Measurements from ENCODE around the gene PTPN11. TPM values are rescaled to one million over a fixed set of nuclear protein-coding genes. Genes with fewer than 3 reads are reported as not detected.
"Not testable (repeated sequence)": the region's sequence is repeated elsewhere in the genome, so short reads cannot be mapped to it uniquely, and the experiment has no call there.

PTPN11 gene
- total RNA-seq, 1 experiment from 2014 or later, result 65.3 TPM

- Histone ChIP-seq H4K20me1 (ENCODE audit: insufficient read depth, low read depth, low read length) (no peaks in the 10 kb centered on the region), H3K36me3 (ENCODE audit: insufficient read depth, low read length) (peaks cover 15% of the 10 kb centered on the region; the same call in 1 of the 2 replicates), H3K9ac (ENCODE audit: low read length) (no peak overlapping the region), H3K9me3 (ENCODE audit: low read length) (no peaks in the 10 kb centered on the region), H3K27ac (ENCODE audit: low read length) (no peak overlapping the region), H3K27me3 (ENCODE audit: low read length) (no peaks in the 10 kb centered on the region), H3K4me3 (ENCODE audit: low read length) (no peak overlapping the region), H2AFZ (ENCODE audit: low read length) (no peak overlapping the region), H3K9me2 (replicated peaks; ENCODE audit: insufficient read depth, low read length) (no peaks in the 10 kb centered on the region), H3K79me2 (ENCODE audit: low read length) (peaks cover 35% of the 10 kb centered on the region), H3K4me2 (ENCODE audit: low read depth, low read length, poor library complexity, severe bottlenecking) (no peak overlapping the region), H3K4me1 (ENCODE audit: low read length) (peaks cover 4% of the 10 kb centered on the region)
- no peak for DNase-seq
Observed at GRCh38 chr12:112447106-112447505, 28.4 kb downstream of the PTPN11 start.

GRCh38 chr12:112448165-112448564, 29.4 kb downstream of the PTPN11 start:
- not testable (repeated sequence) for H3K9me3 ChIP-seq (ENCODE audit: low read length); H3K4me3 ChIP-seq (ENCODE audit: low read length); H3K4me1 ChIP-seq (ENCODE audit: low read length); H3K4me2 ChIP-seq (ENCODE audit: low read depth, low read length, poor library complexity, severe bottlenecking); H4K20me1 ChIP-seq (ENCODE audit: insufficient read depth, low read depth, low read length); H2AFZ ChIP-seq (ENCODE audit: low read length); DNase-seq; H3K9me2 ChIP-seq (replicated peaks; ENCODE audit: insufficient read depth, low read length); H3K9ac ChIP-seq (ENCODE audit: low read length); H3K27ac ChIP-seq (ENCODE audit: low read length); H3K27me3 ChIP-seq (ENCODE audit: low read length)
- peaks cover 15% of the 10 kb centered on the region; the same call in 1 of the 2 replicates for H3K36me3 ChIP-seq (ENCODE audit: insufficient read depth, low read length)
- H3K79me2 ChIP-seq (ENCODE audit: low read length), result peaks cover 33% of the 10 kb centered on the region

GRCh38 chr12:112450725-112451124, 32.0 kb downstream of the PTPN11 start:
- Histone ChIP-seq H2AFZ (ENCODE audit: low read length) (no peak overlapping the region), H3K79me2 (ENCODE audit: low read length) (peaks cover 15% of the 10 kb centered on the region), H3K9me2 (replicated peaks; ENCODE audit: insufficient read depth, low read length) (no peaks in the 10 kb centered on the region), H4K20me1 (ENCODE audit: insufficient read depth, low read depth, low read length) (no peaks in the 10 kb centered on the region), H3K27ac (ENCODE audit: low read length) (no peak overlapping the region), H3K4me2 (ENCODE audit: low read depth, low read length, poor library complexity, severe bottlenecking) (no peak overlapping the region), H3K9ac (ENCODE audit: low read length) (no peak overlapping the region), H3K4me1 (ENCODE audit: low read length) (no peaks in the 10 kb centered on the region), H3K4me3 (ENCODE audit: low read length) (no peak overlapping the region), H3K36me3 (ENCODE audit: insufficient read depth, low read length) (peaks cover 23% of the 10 kb centered on the region; the same call in 1 of the 2 replicates), H3K9me3 (ENCODE audit: low read length) (no peaks in the 10 kb centered on the region), H3K27me3 (ENCODE audit: low read length) (no peaks in the 10 kb centered on the region)
- DNase-seq, result no peak

DNA sequence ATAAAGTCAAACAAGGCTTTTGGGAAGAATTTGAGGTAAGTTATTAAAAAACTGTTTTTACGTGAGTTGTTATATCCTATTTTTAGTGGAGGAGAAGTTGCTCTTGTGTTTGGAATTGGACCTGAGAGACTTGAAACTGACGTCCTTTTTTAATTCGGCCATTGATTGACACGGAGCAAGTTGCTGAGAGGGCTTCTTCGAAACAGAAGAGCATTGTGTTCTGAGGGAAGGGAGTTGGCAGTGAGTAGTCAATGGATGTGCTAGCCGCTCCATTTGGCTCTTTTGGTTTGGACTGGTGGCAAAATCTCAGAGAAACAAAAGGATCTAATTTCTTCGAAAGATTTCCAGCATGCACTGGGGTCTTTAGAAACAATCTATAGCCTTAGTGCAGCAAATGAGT, 37.3 kb downstream of the PTPN11 start:
- H2AFZ ChIP-seq (ENCODE audit: low read length), result no peak overlapping the region
- H3K4me2 ChIP-seq (ENCODE audit: low read depth, low read length, poor library complexity, severe bottlenecking), result no peak overlapping the region
- no peaks in the 10 kb centered on the region for H4K20me1 ChIP-seq (ENCODE audit: insufficient read depth, low read depth, low read length)
- no peaks in the 10 kb centered on the region for H3K27me3 ChIP-seq (ENCODE audit: low read length)
- no peak for DNase-seq
- no peak overlapping the region for H3K9ac ChIP-seq (ENCODE audit: low read length)
- no peak overlapping the region for H3K27ac ChIP-seq (ENCODE audit: low read length)
- no peaks in the 10 kb centered on the region for H3K4me1 ChIP-seq (ENCODE audit: low read length)
- no peaks in the 10 kb centered on the region for H3K9me3 ChIP-seq (ENCODE audit: low read length)
- H3K79me2 ChIP-seq (ENCODE audit: low read length), result peaks cover 6% of the 10 kb centered on the region; the same call in 1 of the 2 replicates
- peaks cover 24% of the 10 kb centered on the region; the same call in 1 of the 2 replicates for H3K36me3 ChIP-seq (ENCODE audit: insufficient read depth, low read length)
- no peak overlapping the region for H3K4me3 ChIP-seq (ENCODE audit: low read length)
- no peaks in the 10 kb centered on the region for H3K9me2 ChIP-seq (replicated peaks; ENCODE audit: insufficient read depth, low read length)

DNA sequence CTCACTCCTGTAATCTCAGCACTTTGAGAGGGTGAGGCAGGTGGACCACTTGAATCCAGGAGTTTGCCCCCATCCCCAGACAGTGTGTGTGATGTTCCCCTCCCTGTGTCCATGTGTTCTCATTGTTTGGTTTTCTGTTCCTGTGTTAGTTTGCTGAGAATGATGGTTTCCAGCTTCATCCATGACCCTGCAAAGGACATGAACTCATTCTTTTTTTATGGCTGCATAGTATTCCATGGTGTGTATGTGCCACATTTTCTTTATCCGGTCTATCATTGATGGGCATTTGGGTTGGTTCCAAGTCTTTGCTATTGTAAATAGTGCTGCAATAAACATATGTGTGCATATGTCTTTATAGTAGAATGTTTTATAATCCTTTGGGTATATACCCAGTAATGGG, 38.4 kb downstream of the PTPN11 start:
- not testable (repeated sequence) for H4K20me1 ChIP-seq (ENCODE audit: insufficient read depth, low read depth, low read length); H3K4me3 ChIP-seq (ENCODE audit: low read length); H3K79me2 ChIP-seq (ENCODE audit: low read length); H3K27me3 ChIP-seq (ENCODE audit: low read length); H3K9me2 ChIP-seq (replicated peaks; ENCODE audit: insufficient read depth, low read length); H3K4me2 ChIP-seq (ENCODE audit: low read depth, low read length, poor library complexity, severe bottlenecking); H3K9ac ChIP-seq (ENCODE audit: low read length); H3K9me3 ChIP-seq (ENCODE audit: low read length); H3K4me1 ChIP-seq (ENCODE audit: low read length); H2AFZ ChIP-seq (ENCODE audit: low read length); H3K27ac ChIP-seq (ENCODE audit: low read length); DNase-seq
- H3K36me3 ChIP-seq (ENCODE audit: insufficient read depth, low read length), result peaks cover 25% of the 10 kb centered on the region

GRCh38 chr12:112458330-112458729, 39.6 kb downstream of the PTPN11 start:
- H2AFZ ChIP-seq (ENCODE audit: low read length), result no peak overlapping the region
- no peak overlapping the region for H3K4me2 ChIP-seq (ENCODE audit: low read depth, low read length, poor library complexity, severe bottlenecking)
- H3K36me3 ChIP-seq (ENCODE audit: insufficient read depth, low read length), result peaks cover 27% of the 10 kb centered on the region
- H3K9me3 ChIP-seq (ENCODE audit: low read length), result no peaks in the 10 kb centered on the region
- no peak overlapping the region for H3K4me3 ChIP-seq (ENCODE audit: low read length)
- H3K27me3 ChIP-seq (ENCODE audit: low read length), result no peaks in the 10 kb centered on the region
- H3K27ac ChIP-seq (ENCODE audit: low read length), result no peak overlapping the region
- H3K79me2 ChIP-seq (ENCODE audit: low read length), result peaks cover 8% of the 10 kb centered on the region
- H3K4me1 ChIP-seq (ENCODE audit: low read length), result no peaks in the 10 kb centered on the region
- H3K9ac ChIP-seq (ENCODE audit: low read length), result no peak overlapping the region
- no peaks in the 10 kb centered on the region for H3K9me2 ChIP-seq (replicated peaks; ENCODE audit: insufficient read depth, low read length)
- H4K20me1 ChIP-seq (ENCODE audit: insufficient read depth, low read depth, low read length), result no peaks in the 10 kb centered on the region
- no peak for DNase-seq

DNA sequence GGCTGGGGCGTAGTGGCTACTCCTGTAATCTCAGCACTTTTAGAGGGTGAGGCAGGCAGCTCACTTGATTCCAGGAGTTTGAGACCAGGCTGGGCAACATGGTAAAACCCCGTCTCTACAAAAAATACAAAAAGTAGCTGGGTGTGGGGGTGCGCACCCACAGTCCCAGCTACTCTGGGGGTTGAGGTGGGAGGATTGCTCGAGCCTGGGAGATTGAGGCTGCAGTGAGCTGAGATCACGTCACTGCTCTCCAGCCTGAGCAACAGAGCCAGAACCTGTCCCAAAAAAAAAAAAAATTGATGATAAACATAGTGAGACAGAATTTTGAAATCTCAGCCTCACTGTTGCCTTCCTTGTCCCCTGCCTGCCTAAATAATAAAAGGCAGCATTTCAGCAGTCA, 40.0 kb downstream of the PTPN11 start:
- H3K27ac ChIP-seq (ENCODE audit: low read length), result no peak overlapping the region
- no peaks in the 10 kb centered on the region for H3K4me1 ChIP-seq (ENCODE audit: low read length)
- no peak overlapping the region for H3K4me2 ChIP-seq (ENCODE audit: low read depth, low read length, poor library complexity, severe bottlenecking)
- H3K9me3 ChIP-seq (ENCODE audit: low read length), result no peaks in the 10 kb centered on the region
- peaks cover 12% of the 10 kb centered on the region for H3K79me2 ChIP-seq (ENCODE audit: low read length)
- no peaks in the 10 kb centered on the region for H3K27me3 ChIP-seq (ENCODE audit: low read length)
- no peaks in the 10 kb centered on the region for H3K9me2 ChIP-seq (replicated peaks; ENCODE audit: insufficient read depth, low read length)
- H3K36me3 ChIP-seq (ENCODE audit: insufficient read depth, low read length), result peaks cover 28% of the 10 kb centered on the region
- DNase-seq, result no peak
- no peak overlapping the region for H2AFZ ChIP-seq (ENCODE audit: low read length)
- no peaks in the 10 kb centered on the region for H4K20me1 ChIP-seq (ENCODE audit: insufficient read depth, low read depth, low read length)
- no peak overlapping the region for H3K4me3 ChIP-seq (ENCODE audit: low read length)
- H3K9ac ChIP-seq (ENCODE audit: low read length), result no peak overlapping the region

GRCh38 chr12:112463478-112463877, 44.7 kb downstream of the PTPN11 start:
- DNase-seq, result no peak
- no peaks in the 10 kb centered on the region for H4K20me1 ChIP-seq (ENCODE audit: insufficient read depth, low read depth, low read length)
- no peaks in the 10 kb centered on the region for H3K9me2 ChIP-seq (replicated peaks; ENCODE audit: insufficient read depth, low read length)
- H3K4me3 ChIP-seq (ENCODE audit: low read length), result no peak overlapping the region
- H3K27me3 ChIP-seq (ENCODE audit: low read length), result no peaks in the 10 kb centered on the region
- peaks cover 16% of the 10 kb centered on the region for H3K36me3 ChIP-seq (ENCODE audit: insufficient read depth, low read length)
- peaks cover 30% of the 10 kb centered on the region for H3K79me2 ChIP-seq (ENCODE audit: low read length)
- H3K27ac ChIP-seq (ENCODE audit: low read length), result no peak overlapping the region
- H3K9ac ChIP-seq (ENCODE audit: low read length), result no peak overlapping the region
- no peak overlapping the region for H2AFZ ChIP-seq (ENCODE audit: low read length)
- no peaks in the 10 kb centered on the region for H3K9me3 ChIP-seq (ENCODE audit: low read length)
- no peaks in the 10 kb centered on the region for H3K4me1 ChIP-seq (ENCODE audit: low read length)
- no peak overlapping the region for H3K4me2 ChIP-seq (ENCODE audit: low read depth, low read length, poor library complexity, severe bottlenecking)

- H3K79me2 ChIP-seq (ENCODE audit: low read length), result peaks cover 30% of the 10 kb centered on the region
- no peak for DNase-seq
- H2AFZ ChIP-seq (ENCODE audit: low read length), result no peak overlapping the region
- H4K20me1 ChIP-seq (ENCODE audit: insufficient read depth, low read depth, low read length), result no peaks in the 10 kb centered on the region
- no peaks in the 10 kb centered on the region for H3K9me3 ChIP-seq (ENCODE audit: low read length)
- no peaks in the 10 kb centered on the region for H3K4me1 ChIP-seq (ENCODE audit: low read length)
- no peak overlapping the region for H3K4me2 ChIP-seq (ENCODE audit: low read depth, low read length, poor library complexity, severe bottlenecking)
- H3K36me3 ChIP-seq (ENCODE audit: insufficient read depth, low read length), result peaks cover 16% of the 10 kb centered on the region
- no peak overlapping the region for H3K27ac ChIP-seq (ENCODE audit: low read length)
- no peaks in the 10 kb centered on the region for H3K27me3 ChIP-seq (ENCODE audit: low read length)
- H3K4me3 ChIP-seq (ENCODE audit: low read length), result no peak overlapping the region
- no peaks in the 10 kb centered on the region for H3K9me2 ChIP-seq (replicated peaks; ENCODE audit: insufficient read depth, low read length)
- H3K9ac ChIP-seq (ENCODE audit: low read length), result no peak overlapping the region
Observed at GRCh38 chr12:112464605-112465004, 45.9 kb downstream of the PTPN11 start.
